ENCODE data around the gene ZNF92. TPM values are rescaled to one million over a fixed set of nuclear protein-coding genes. Genes with fewer than 3 reads are reported as not detected.
"Not testable (repeated sequence)": the region's sequence is repeated elsewhere in the genome, so short reads cannot be mapped to it uniquely, and the experiment has no call there.

ZNF92 gene
- total and polyA plus RNA-seq, 2 of the 13 experiments (the other 11 are each of a cell fraction or from before 2014, with no cell fraction given): 4.0 to 13.2 TPM

- peak; percentile 88 for TF ChIP-seq GATAD2A (CRISPR knock-in tag; IDR thresholded peaks at IDR 0.05)
- no peak for TF ChIP-seq PRDM4 (CRISPR knock-in tag; IDR thresholded peaks at IDR 0.05; ENCODE audit: borderline replicate concordance)
- no peak for TF ChIP-seq TAF1 (CRISPR knock-in tag; IDR thresholded peaks at IDR 0.05)
- TF ChIP-seq U2AF1 (optimal IDR thresholded peaks at IDR 0.05; ENCODE audit: low read depth, low read length): no peak
- TF ChIP-seq MAX (IDR thresholded peaks at IDR 0.05): peak; percentile 96
- no peak; the same call in 1 of the 2 replicates for TF ChIP-seq ZNF232 (CRISPR knock-in tag; IDR thresholded peaks at IDR 0.05; ENCODE audit: borderline replicate concordance)
- TF ChIP-seq HMG20A (CRISPR knock-in tag; IDR thresholded peaks at IDR 0.05; ENCODE audit: borderline replicate concordance): peak; percentile 76; the same call in 1 of the 2 replicates
- peak; percentile 89 for TF ChIP-seq SIN3A (IDR thresholded peaks at IDR 0.05; ENCODE audit: borderline replicate concordance, low read depth, low read length)
- peak; percentile 66 for TF ChIP-seq IKZF5 (CRISPR knock-in tag; IDR thresholded peaks at IDR 0.05)
- 0 out of 2 replicates have a peak, but pooled peaks have one; percentile 46 for TF ChIP-seq DPF2 (CRISPR knock-in tag; IDR thresholded peaks at IDR 0.05; ENCODE audit: borderline replicate concordance, low read depth)
These were observed 24.1 kb downstream of the ZNF92 start (continued) for GRCh38 chr7:65397730-65398142.

- intact Hi-C loops (cut with micrococcal nuclease; ENCODE audit: unreplicated experiment); H4K20me1 ChIP-seq (ENCODE audit: insufficient read depth, low read length); H3K9ac ChIP-seq (ENCODE audit: insufficient read depth, low read depth, low read length); H3K27ac ChIP-seq (ENCODE audit: extremely low read length, insufficient read depth, low read length); H3K4me2 ChIP-seq (ENCODE audit: low read depth, low read length); FAIRE-seq; H3K9me3 ChIP-seq (ENCODE audit: low read length); H3K4me3 ChIP-seq (replicated peaks in 1 of 3; ENCODE audit: insufficient read depth in 1 of 3, low read depth in 2 of 3, low read length in 3 of 3); CTCF ChIA-PET (ENCODE audit: low intra/inter-chr PET ratio, low total read pairs); in situ Hi-C loops (cut with HindIII; ENCODE audit: extremely low pct_ligation_motif_present, low pct_unique_long_range_greater_than_20kb); H3K27me3 ChIP-seq (ENCODE audit: control insufficient read depth in 1 of 2, insufficient read depth in 2 of 2, low read length in 2 of 2); DNase-seq (ENCODE audit: low spot score); H2AFZ ChIP-seq (ENCODE audit: low read length); ATAC-seq; POLR2A ChIA-PET; BruUV-seq (replicated peaks): not testable (repeated sequence)
- peaks cover 30% of the 10 kb centered on the region for H3K79me2 ChIP-seq (ENCODE audit: insufficient read depth, low read length)
- H3K36me3 ChIP-seq (replicated peaks in 1 of 2; ENCODE audit: control insufficient read depth in 1 of 2, insufficient read depth in 2 of 2, low read length in 2 of 2): peaks cover 0 to 16% of the 10 kb centered on the region in 2 experiments; a peak in 3 of 5 replicates
- H3K4me1 ChIP-seq (ENCODE audit: insufficient read depth, low read length): peaks cover 40% of the 10 kb centered on the region
- 98% methylated on average over 3 of the region's 3 CpGs for WGBS (ENCODE audit: low lambda C conversion rate)
These were observed 25.0 kb downstream of the ZNF92 start for GRCh38 chr7:65398671-65399070.

GRCh38 chr7:65399101-65399500 is 25.4 kb downstream of the ZNF92 start:
- H3K27ac ChIP-seq (ENCODE audit: extremely low read length, insufficient read depth, low read length); intact Hi-C loops (cut with micrococcal nuclease; ENCODE audit: unreplicated experiment); FAIRE-seq; H4K20me1 ChIP-seq (ENCODE audit: insufficient read depth, low read length); BruUV-seq (replicated peaks); POLR2A ChIA-PET; H3K4me3 ChIP-seq (replicated peaks in 1 of 3; ENCODE audit: insufficient read depth in 1 of 3, low read depth in 2 of 3, low read length in 3 of 3); DNase-seq (ENCODE audit: low spot score); in situ Hi-C loops (cut with HindIII; ENCODE audit: extremely low pct_ligation_motif_present, low pct_unique_long_range_greater_than_20kb); H3K4me2 ChIP-seq (ENCODE audit: low read depth, low read length); H3K9ac ChIP-seq (ENCODE audit: insufficient read depth, low read depth, low read length); ATAC-seq; CTCF ChIA-PET (ENCODE audit: low intra/inter-chr PET ratio, low total read pairs); H3K27me3 ChIP-seq (ENCODE audit: control insufficient read depth in 1 of 2, insufficient read depth in 2 of 2, low read length in 2 of 2); H2AFZ ChIP-seq (ENCODE audit: low read length): not testable (repeated sequence)
- Histone ChIP-seq H3K9me3 (ENCODE audit: low read length) (peaks cover 14% of the 10 kb centered on the region), H3K79me2 (ENCODE audit: insufficient read depth, low read length) (peaks cover 26% of the 10 kb centered on the region), H3K36me3 (replicated peaks in 1 of 2; ENCODE audit: control insufficient read depth in 1 of 2, insufficient read depth in 2 of 2, low read length in 2 of 2) (peaks cover 0 to 16% of the 10 kb centered on the region in 2 experiments; a peak in 3 of 5 replicates), H3K4me1 (ENCODE audit: insufficient read depth, low read length) (peaks cover 40% of the 10 kb centered on the region)
- WGBS (ENCODE audit: low lambda C conversion rate): 96% methylated on average over 1 of the region's 1 CpG
